ENCODE results near the gene CD180. TPM values are rescaled to one million over a fixed set of nuclear protein-coding genes. Genes with fewer than 3 reads are reported as not detected.

CD180 gene
- total RNA-seq, 1 experiment from 2014 or later: not detected

- POLR2A ChIA-PET: no interaction called here
These were observed 46.6 kb downstream of the CD180 start for GRCh38 chr5:67149951-67150523.

GRCh38 chr5:67149057-67149950, 47.3 kb downstream of the CD180 start:
- intact Hi-C loops (cut with micrococcal nuclease; ENCODE audit: unreplicated experiment): loop anchor here (10.0 kb wide), 1 partner anchor 265 kb away; no protein-coding TSS in a partner anchor
- Histone ChIP-seq H3K27me3 (ENCODE audit: control insufficient read depth, insufficient read depth, low read length) (peaks cover 15% of the 10 kb centered on the region), H3K27ac (ENCODE audit: low read length) (no peak overlapping the region), H3K36me3 (ENCODE audit: control insufficient read depth, insufficient read depth, low read length) (no peaks in the 10 kb centered on the region), H3K9me3 (ENCODE audit: control insufficient read depth, insufficient read depth, low read depth, low read length) (no peaks in the 10 kb centered on the region), H3K4me1 (ENCODE audit: control insufficient read depth, insufficient read depth, low read length) (no peaks in the 10 kb centered on the region), H3K4me3 (ENCODE audit: low read depth in 2 of 2, low read length in 2 of 2) (no peak overlapping the region)
- DNase-seq (ENCODE audit: low read depth, low spot score) (no peak), ATAC-seq (no peak)
- CTCF ChIA-PET: interaction anchor here (0.6 kb wide), 1 partner anchor 160 kb away, joined by 3 read pairs; no protein-coding TSS in a partner anchor
- TF ChIP-seq REST (IDR thresholded peaks at IDR 0.05; ENCODE audit: insufficient read depth in 1 of 2, low read depth in 2 of 2, low read length in 1 of 2): no peak
- TF ChIP-seq CTCF (IDR thresholded peaks at IDR 0.05): no peak
- no peak for TF ChIP-seq POLR2AphosphoS5 (IDR thresholded peaks at IDR 0.05; ENCODE audit: low read depth, low read length)
- no peak for TF ChIP-seq SIN3A (IDR thresholded peaks at IDR 0.05; ENCODE audit: borderline replicate concordance, insufficient read depth, low read depth, low read length)
- no peak for TF ChIP-seq TCF7L2 (IDR thresholded peaks at IDR 0.05; ENCODE audit: low read depth, low read length)
- POLR2A ChIA-PET: no interaction called here
- BruUV-seq (replicated peaks): no TSS peak
- in situ Hi-C loops (cut with HindIII; ENCODE audit: low pct_unique_long_range_greater_than_20kb, low sequenced_read_pairs): no loop called here

More at GRCh38 chr5:67149951-67150523, 46.6 kb downstream of the CD180 start:
- H3K9me3 ChIP-seq (ENCODE audit: control insufficient read depth, insufficient read depth, low read depth, low read length): no peaks in the 10 kb centered on the region
- no TSS peak for BruUV-seq (replicated peaks)
- no peak for TF ChIP-seq TCF7L2 (IDR thresholded peaks at IDR 0.05; ENCODE audit: low read depth, low read length)
- peak; percentile 56; the same call in 1 of the 2 replicates for TF ChIP-seq CTCF (IDR thresholded peaks at IDR 0.05)
- no peak for TF ChIP-seq SIN3A (IDR thresholded peaks at IDR 0.05; ENCODE audit: borderline replicate concordance, insufficient read depth, low read depth, low read length)
- no peaks in the 10 kb centered on the region for H3K4me1 ChIP-seq (ENCODE audit: control insufficient read depth, insufficient read depth, low read length)
- intact Hi-C loops (cut with micrococcal nuclease; ENCODE audit: unreplicated experiment): loop anchor here (1.0 to 10.0 kb wide), 3 partner anchors 162 to 335 kb away; no protein-coding TSS in a partner anchor
- no peaks in the 10 kb centered on the region for H3K36me3 ChIP-seq (ENCODE audit: control insufficient read depth, insufficient read depth, low read length)
- no peak for ATAC-seq
- no peak for DNase-seq (ENCODE audit: low read depth, low spot score)
- in situ Hi-C loops (cut with HindIII; ENCODE audit: low pct_unique_long_range_greater_than_20kb, low sequenced_read_pairs): no loop called here
- CTCF ChIA-PET: interaction anchor here (0.6 kb wide), 1 partner anchor 161 kb away, joined by 3 read pairs; no protein-coding TSS in a partner anchor
- peaks cover 15% of the 10 kb centered on the region for H3K27me3 ChIP-seq (ENCODE audit: control insufficient read depth, insufficient read depth, low read length)
- H3K4me3 ChIP-seq (ENCODE audit: low read depth in 2 of 2, low read length in 2 of 2): no peak overlapping the region
- H3K27ac ChIP-seq (ENCODE audit: low read length): no peak overlapping the region
